ENCODE results near the gene ME1.

GRCh38 chr6:83381949-83382348 is 48.9 kb downstream of the ME1 start:
- TF ChIP-seq, protein P1, sequence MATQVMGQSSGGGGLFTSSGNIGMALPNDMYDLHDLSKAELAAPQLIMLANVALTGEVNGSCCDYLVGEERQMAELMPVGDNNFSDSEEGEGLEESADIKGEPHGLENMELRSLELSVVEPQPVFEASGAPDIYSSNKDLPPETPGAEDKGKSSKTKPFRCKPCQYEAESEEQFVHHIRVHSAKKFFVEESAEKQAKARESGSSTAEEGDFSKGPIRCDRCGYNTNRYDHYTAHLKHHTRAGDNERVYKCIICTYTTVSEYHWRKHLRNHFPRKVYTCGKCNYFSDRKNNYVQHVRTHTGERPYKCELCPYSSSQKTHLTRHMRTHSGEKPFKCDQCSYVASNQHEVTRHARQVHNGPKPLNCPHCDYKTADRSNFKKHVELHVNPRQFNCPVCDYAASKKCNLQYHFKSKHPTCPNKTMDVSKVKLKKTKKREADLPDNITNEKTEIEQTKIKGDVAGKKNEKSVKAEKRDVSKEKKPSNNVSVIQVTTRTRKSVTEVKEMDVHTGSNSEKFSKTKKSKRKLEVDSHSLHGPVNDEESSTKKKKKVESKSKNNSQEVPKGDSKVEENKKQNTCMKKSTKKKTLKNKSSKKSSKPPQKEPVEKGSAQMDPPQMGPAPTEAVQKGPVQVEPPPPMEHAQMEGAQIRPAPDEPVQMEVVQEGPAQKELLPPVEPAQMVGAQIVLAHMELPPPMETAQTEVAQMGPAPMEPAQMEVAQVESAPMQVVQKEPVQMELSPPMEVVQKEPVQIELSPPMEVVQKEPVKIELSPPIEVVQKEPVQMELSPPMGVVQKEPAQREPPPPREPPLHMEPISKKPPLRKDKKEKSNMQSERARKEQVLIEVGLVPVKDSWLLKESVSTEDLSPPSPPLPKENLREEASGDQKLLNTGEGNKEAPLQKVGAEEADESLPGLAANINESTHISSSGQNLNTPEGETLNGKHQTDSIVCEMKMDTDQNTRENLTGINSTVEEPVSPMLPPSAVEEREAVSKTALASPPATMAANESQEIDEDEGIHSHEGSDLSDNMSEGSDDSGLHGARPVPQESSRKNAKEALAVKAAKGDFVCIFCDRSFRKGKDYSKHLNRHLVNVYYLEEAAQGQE (IDR thresholded peaks at IDR 0.05; ENCODE audit: low read depth), result no peak
- TF ChIP-seq NFIC (IDR thresholded peaks at IDR 0.05) (no peak), EGR1 (IDR thresholded peaks at IDR 0.05) (no peak), TAF1 (IDR thresholded peaks at IDR 0.05; ENCODE audit: low read depth) (no peak), EP300 (IDR thresholded peaks at IDR 0.05; ENCODE audit: borderline replicate concordance) (no peak)
